T-helper 2 cell (primary cell): Measurements from ENCODE around the gene EML4.
A peak's percentile ranks its signal among the peaks of the same experiment; 100 is the strongest.

Source experiments
- DNase-seq, 5 experiments: peaks; one replicate each; pipeline versions ENCODE4 v3.0.0 to v3.0.0-alpha.2; 2012 to 2022

Gene EML4

GRCh38 chr2:42229949-42230348 lies 60.8 kb downstream of the EML4 start:
- no peak for DNase-seq

- DNase-seq: no peak
Observed at GRCh38 chr2:42230891-42231290, 61.7 kb downstream of the EML4 start.

DNA sequence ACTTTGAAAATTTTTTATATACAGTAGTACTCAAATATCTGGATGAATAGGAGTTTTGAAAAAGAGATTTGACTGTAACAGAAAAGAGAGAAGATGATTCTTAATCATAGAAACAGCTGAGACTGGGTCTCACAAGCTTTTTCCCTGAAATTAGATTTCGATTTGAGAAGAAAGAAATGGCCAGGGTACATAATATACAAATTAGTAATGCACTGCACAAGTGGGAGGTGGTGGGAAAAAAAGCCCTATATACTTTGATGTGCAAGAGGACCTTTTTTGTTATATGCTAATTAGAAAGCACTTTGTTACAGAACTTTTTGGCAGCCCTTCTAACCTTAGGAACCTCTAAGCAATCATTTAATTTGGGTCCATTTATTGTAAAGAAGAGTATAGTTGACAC lies 62.9 kb downstream of the EML4 start:
- DNase-seq: no peak

GRCh38 chr2:42233976-42234441 lies 64.9 kb downstream of the EML4 start:
- DNase-seq: no peak

DNA sequence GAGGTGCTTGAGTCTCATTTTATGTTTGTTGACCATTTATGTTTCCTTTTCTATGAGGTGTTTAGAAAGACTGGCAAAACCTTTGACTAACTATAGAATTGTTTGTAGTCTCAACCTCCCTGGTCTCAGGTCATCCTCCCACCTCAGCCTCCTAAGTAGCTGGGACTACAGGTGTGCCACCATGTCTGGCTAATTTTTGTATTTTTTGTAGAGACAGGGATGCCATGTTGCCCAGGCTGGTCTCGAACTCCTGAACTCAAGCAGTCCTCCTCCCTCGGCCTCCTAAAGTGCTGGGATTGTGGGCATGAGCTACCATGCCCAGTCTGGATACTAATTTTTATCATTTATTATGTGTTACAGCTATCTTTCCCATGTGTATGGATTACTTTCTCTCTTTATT lies 67.8 kb downstream of the EML4 start:
- DNase-seq: no peak

DNA sequence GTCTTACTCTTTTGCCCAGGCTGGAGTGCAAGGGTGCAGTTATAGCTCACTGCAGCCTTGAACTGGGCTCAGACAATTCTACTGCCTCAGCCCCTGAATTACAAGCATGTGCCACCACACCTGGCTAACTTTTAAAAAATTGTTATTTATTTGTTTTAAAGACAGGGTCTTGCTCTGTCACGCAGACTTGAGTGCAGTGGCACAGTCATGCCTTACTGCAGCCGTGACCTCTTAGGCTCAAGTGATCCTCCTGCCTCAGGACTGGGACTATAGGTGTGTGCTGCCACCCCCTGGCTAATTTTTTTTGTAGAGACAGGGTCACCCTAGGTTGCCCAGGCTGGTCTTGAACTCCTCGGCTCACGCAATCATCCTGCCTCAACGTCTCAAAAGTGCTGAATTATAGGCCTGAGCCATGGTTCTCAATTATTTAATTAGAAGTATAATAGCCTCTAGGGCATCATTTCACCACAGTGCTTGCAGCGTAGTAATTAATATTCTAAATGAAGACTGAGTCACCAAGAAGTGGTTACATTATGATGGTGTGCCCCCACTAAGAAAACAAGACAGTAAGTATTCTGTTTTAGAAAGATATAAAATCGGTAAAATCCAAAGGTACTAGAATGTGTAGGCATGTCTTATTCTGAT lies 69.6 kb downstream of the EML4 start:
- peak in 4 of 5 experiments; percentile 16 to 65 (median 22) for DNase-seq

- DNase-seq: no peak
Observed at GRCh38 chr2:42239289-42239661, 70.1 kb downstream of the EML4 start.

- no peak for DNase-seq
Observed at GRCh38 chr2:42239811-42240210, 70.7 kb downstream of the EML4 start.

- DNase-seq: no peak
Observed at GRCh38 chr2:42241517-42241916, 72.4 kb downstream of the EML4 start.

DNA sequence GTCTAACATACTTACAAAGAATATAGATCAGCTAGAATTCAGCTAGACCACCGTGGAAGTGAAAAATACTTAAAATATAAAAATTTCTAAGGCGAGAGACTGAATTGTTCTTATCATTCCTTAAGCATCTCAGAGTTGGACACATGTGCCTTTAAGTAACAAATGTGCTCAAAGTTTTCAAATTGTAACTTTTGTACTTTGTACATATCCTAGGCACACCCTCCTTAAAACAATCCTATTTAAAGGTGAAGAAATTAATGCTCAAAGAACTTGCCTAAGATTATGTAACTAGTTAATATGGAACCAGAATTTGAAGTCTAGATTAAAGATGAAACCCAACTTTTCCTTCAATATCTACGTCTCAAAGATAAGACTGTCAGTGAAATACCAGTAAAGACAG lies 74.1 kb downstream of the EML4 start:
- no peak for DNase-seq

DNA sequence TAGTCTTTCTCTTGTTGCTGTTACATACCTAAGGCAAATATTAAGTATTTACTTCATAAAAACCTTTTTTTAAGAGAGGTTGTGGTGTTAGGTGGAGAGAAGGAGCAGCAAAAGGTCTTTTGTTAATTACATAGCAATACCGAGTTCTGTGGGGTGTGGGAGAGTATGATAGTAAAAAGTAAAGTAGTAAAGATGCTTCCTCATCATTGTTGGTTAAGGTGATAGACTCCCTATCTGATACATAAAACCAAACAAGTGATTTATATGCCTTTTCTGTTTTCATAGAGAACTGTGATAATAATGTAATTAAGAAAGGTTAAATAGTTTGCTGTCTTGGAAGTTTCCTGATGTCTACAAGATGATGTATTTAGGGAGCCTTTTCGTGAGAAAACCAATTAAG lies 75.4 kb downstream of the EML4 start:
- no peak for DNase-seq

DNA sequence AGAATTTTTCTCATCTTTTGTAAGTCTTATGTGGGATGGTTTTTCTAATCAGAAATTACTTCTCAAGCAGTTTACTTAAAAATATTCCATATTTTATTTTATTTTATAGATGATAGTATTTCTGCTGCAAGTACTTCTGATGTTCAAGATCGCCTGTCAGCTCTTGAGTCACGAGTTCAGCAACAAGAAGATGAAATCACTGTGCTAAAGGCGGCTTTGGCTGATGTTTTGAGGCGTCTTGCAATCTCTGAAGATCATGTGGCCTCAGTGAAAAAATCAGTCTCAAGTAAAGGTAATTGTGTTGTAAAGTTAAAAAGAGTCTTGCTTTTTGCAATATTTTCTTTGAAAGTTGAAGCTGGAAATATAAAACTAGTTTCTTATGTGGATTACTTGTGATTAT lies 76.2 kb downstream of the EML4 start:
- no peak for DNase-seq

- no peak for DNase-seq
Observed at GRCh38 chr2:42246562-42246961, 77.4 kb downstream of the EML4 start.

GRCh38 chr2:42248846-42249245 lies 79.7 kb downstream of the EML4 start:
- DNase-seq: no peak

GRCh38 chr2:42249284-42249683 lies 80.1 kb downstream of the EML4 start:
- no peak for DNase-seq

GRCh38 chr2:42249887-42250286 lies 80.7 kb downstream of the EML4 start:
- no peak for DNase-seq

DNA sequence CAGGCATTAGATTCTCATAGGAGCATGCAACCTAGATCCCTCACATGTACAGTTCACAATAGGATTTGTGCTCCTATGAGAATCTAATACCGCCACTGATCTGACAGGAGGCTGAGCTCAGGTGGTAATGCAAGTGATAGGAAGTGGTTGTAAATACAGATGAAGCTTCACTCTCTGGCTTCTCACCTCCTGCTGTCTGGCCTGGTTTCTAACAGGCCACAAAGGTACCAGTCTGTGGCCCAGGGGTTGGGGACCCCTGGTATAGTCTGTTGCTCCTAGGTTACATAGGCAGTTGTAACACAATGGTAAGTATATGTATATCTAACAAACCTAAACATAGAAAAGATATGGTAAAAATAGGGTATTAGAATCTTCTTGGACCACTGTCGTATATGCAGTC lies 81.8 kb downstream of the EML4 start:
- DNase-seq: peak in 1 of 5 experiments; percentile 35

- DNase-seq: peak in 2 of 5 experiments; percentile 19 to 27
Observed at GRCh38 chr2:42252464-42252863, 83.3 kb downstream of the EML4 start.

DNA sequence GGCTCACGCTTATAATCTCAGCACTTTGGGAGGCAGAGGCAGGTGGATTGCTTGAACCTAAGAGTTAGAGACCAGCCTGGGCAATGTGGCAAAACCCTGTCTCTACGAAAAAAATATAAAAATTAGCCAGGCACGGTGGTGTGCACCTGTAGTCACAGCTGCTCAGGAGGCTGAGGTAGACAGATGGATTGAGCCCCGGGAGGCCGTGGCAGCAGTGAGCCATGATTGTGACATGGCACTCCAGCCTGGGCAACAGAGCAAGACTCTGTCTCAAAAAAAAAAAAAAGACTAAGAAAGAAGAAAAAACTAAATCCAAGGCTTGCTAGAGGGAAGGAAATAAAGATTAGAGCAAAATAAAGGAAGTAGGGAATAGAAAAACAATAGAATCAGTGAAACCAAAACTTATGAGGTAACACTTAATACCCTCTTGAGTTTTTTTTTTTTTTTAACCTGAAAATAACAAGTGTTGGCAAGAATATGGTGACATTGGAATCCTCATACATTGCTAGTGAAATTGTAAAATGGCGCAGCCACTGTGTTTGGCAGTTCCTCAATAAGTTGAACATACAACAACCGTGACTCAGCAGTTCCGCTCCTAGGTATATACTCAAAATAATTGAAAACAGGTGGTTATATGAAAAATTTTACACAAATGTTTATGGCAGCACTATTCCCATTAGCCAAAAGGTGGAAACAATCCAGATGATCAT lies 85.2 kb downstream of the EML4 start:
- no peak for DNase-seq

DNA sequence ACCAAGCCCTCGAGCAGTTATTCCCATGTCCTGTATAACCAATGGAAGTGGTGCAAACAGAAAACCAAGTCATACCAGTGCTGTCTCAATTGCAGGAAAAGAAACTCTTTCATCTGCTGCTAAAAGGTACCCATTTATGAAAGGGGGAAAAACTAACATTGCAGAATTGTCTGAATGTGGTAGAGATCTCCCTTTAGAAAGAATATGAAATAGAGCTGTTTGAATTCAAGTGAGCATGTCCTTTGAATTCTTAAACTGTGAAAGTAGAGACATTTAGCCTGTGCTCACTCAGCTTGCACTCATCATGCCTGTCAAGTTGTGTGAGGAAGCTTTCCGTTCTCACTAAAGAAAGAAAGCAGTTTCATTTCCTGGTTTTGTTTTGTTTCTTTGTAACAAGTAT lies 87.4 kb downstream of the EML4 start:
- peak in 1 of 5 experiments; percentile 51 for DNase-seq

DNA sequence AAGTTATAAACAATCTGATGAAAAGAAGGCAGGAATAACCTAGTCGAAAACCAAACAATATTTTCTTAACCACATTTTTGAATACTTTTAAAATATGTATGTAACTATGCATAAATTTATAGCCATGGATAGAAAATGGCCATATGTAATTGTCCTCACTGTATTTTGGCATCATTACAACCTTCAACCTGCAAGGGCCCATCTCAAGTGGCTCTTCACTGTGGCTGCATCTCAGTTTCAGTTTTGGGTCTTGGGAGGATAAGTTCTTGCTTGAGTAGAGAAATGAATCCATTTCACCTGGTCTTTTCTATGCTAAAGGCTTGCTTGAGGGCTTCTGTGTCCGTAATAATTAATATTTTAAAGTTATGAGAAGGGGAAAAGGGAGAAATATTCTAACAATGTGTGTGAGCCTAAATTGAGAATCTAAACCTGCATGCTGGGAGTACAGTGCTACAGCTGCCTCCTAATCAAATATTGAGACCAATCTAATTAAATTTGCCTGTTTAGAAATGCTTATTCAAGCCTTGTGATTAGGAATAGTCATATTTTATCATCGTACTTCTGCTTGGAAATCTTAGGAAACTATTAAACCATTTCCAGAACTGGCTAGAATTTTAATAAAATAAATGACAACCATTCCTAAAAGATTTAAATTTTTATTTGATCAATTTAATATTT lies 92.5 kb downstream of the EML4 start:
- DNase-seq: no peak

DNA sequence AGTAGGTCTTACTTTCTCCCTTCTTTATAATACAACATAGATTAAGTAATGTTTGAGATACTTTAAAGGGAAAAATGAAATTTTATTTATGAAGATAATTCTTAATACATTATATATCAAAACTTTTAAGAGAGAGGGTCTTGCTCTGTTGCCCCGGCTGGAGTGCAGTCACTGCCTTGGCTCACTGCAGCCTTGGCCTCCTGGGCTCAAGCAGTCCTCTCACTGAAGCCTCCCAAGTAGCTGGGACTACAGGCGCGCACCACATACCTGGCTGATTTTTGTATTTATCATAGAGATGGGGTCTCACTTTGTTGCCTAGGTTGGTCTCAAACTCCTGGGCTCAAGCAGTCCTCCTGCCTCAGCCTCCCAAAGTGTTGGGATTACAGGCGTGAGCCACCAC lies 97.1 kb downstream of the EML4 start:
- DNase-seq: no peak

GRCh38 chr2:42267530-42267929 lies 98.4 kb downstream of the EML4 start:
- peak in 2 of 5 experiments; percentile 11 to 32 for DNase-seq
